Upper lobe of right lung (tissue), 1 donor: ENCODE measurements around the gene LMAN2. TPM values are rescaled to one million over a fixed set of nuclear protein-coding genes. Genes with fewer than 3 reads are reported as not detected.

Source experiments
- ATAC-seq: fragments of 200-7000 bp; cut with Tn5 transposase; one replicate; pipeline ENCODE4 v1.9.1; 2020; ENCODE audit warnings: mild to moderate bottlenecking, moderate library complexity
- DNase-seq: peaks from one replicate; pipeline ENCODE4 v3.0.0-alpha.2; 2020
- H3K27ac ChIP-seq: fragments of 200-600 bp; one replicate; pipeline ENCODE4 v1.8.0; 2022
- H3K27me3 ChIP-seq: fragments of 200-600 bp; one replicate; pipeline ENCODE4 v1.8.0; 2022; ENCODE audit warnings: mild to moderate bottlenecking
- H3K36me3 ChIP-seq: fragments of 200-600 bp; one replicate; pipeline ENCODE4 v1.8.0; 2022
- H3K4me1 ChIP-seq: fragments of 200-600 bp; one replicate; pipeline ENCODE4 v1.8.0; 2022
- H3K4me3 ChIP-seq: fragments of 200-600 bp; one replicate; pipeline ENCODE4 v1.8.0; 2022; ENCODE audit warnings: mild to moderate bottlenecking
- H3K9me3 ChIP-seq: fragments of 200-600 bp; one replicate; pipeline ENCODE4 v1.8.0; 2022
- CTCF ChIP-seq: fragments of 200-600 bp; IDR thresholded peaks from one replicate; pipeline ENCODE4 v1.8.0; 2022; ENCODE audit warnings: antibody characterized with exemption
- intact Hi-C: fragments of 100-400 bp; cut with DNase I; formaldehyde crosslinking; loops from one replicate; pipeline ENCODE4 v1.11.0; 2022
- total RNA-seq: library from RNA; stranded (reverse); fragmentation: NEBNext Ultra II Directional; extraction: Animal tissue kit (Norgen Biotek cat#: 25700); gene quantifications from one replicate; pipeline ENCODE4 v1.2.1, GENCODE V29; 2021
- donor health status: DM: no; HTN: yes; CAD: no; lungs with severe emphysema.

Gene LMAN2
- total RNA-seq, 1 donor from 2014 or later: 117 TPM

GRCh38 chr5:177356746-177357145 lies 5.3 kb upstream of the LMAN2 start:
- intact Hi-C loops: no loop called here
- Histone ChIP-seq H3K9me3 (no peaks in the 10 kb centered on the region), H3K36me3 (no peaks in the 10 kb centered on the region), H3K27me3 (no peaks in the 10 kb centered on the region), H3K4me3 (no peak overlapping the region), H3K27ac (no peak overlapping the region), H3K4me1 (peaks cover 11% of the 10 kb centered on the region)
- no peak for TF ChIP-seq CTCF
- no peak for ATAC-seq
- no peak for DNase-seq

- no peaks in the 10 kb centered on the region for H3K36me3 ChIP-seq
Measured at GRCh38 chr5:177355868-177356168, 4.3 kb upstream of the LMAN2 start.

GRCh38 chr5:177355162-177355867 lies 3.8 kb upstream of the LMAN2 start:
- no peak overlapping the region for H3K4me3 ChIP-seq
- H3K36me3 ChIP-seq: no peaks in the 10 kb centered on the region
- H3K9me3 ChIP-seq: no peaks in the 10 kb centered on the region
- ATAC-seq: no peak
- no peak overlapping the region for H3K27ac ChIP-seq
- DNase-seq: no peak
- H3K4me1 ChIP-seq: peaks cover 16% of the 10 kb centered on the region
- no peak for TF ChIP-seq CTCF
- no peaks in the 10 kb centered on the region for H3K27me3 ChIP-seq
- intact Hi-C loops: no loop called here

More at GRCh38 chr5:177355868-177356168, 4.3 kb upstream of the LMAN2 start:
- Histone ChIP-seq H3K27ac (no peak overlapping the region), H3K27me3 (no peaks in the 10 kb centered on the region), H3K4me1 (peaks cover 11% of the 10 kb centered on the region), H3K9me3 (no peaks in the 10 kb centered on the region), H3K4me3 (no peak overlapping the region)
- DNase-seq: no peak
- intact Hi-C loops: no loop called here
- no peak for TF ChIP-seq CTCF
- ATAC-seq: no peak

- peaks cover 5% of the 10 kb centered on the region for H3K36me3 ChIP-seq
- no peak overlapping the region for H3K4me3 ChIP-seq
- H3K9me3 ChIP-seq: no peaks in the 10 kb centered on the region
- intact Hi-C loops: no loop called here
- peaks cover 22% of the 10 kb centered on the region for H3K4me1 ChIP-seq
- H3K27me3 ChIP-seq: no peaks in the 10 kb centered on the region
- TF ChIP-seq CTCF: no peak
- no peak for DNase-seq
- H3K27ac ChIP-seq: no peak overlapping the region
- no peak for ATAC-seq
Measured at GRCh38 chr5:177354711-177355110, 3.2 kb upstream of the LMAN2 start.

GRCh38 chr5:177354256-177354655 lies 2.8 kb upstream of the LMAN2 start:
- ATAC-seq: no peak
- TF ChIP-seq CTCF: no peak
- no peaks in the 10 kb centered on the region for H3K9me3 ChIP-seq
- H3K4me1 ChIP-seq: peaks cover 24% of the 10 kb centered on the region
- no peak overlapping the region for H3K4me3 ChIP-seq
- H3K27me3 ChIP-seq: no peaks in the 10 kb centered on the region
- H3K36me3 ChIP-seq: peaks cover 10% of the 10 kb centered on the region
- H3K27ac ChIP-seq: no peak overlapping the region
- no peak for DNase-seq
- intact Hi-C loops: no loop called here

- H3K27ac ChIP-seq: no peak overlapping the region
- TF ChIP-seq CTCF: no peak
- intact Hi-C loops: no loop called here
- H3K9me3 ChIP-seq: no peaks in the 10 kb centered on the region
- H3K27me3 ChIP-seq: no peaks in the 10 kb centered on the region
- ATAC-seq: no peak
- H3K36me3 ChIP-seq: peaks cover 15% of the 10 kb centered on the region
- H3K4me1 ChIP-seq: peaks cover 26% of the 10 kb centered on the region
- H3K4me3 ChIP-seq: no peak overlapping the region
- no peak for DNase-seq
Measured at GRCh38 chr5:177353093-177353492, 1.6 kb upstream of the LMAN2 start.
